H1 (cell line): ENCODE measurements around the gene MRTFA. TPM values are rescaled to one million over a fixed set of nuclear protein-coding genes. Genes with fewer than 3 reads are reported as not detected.

ENCODE experiments used
- CTCF ChIA-PET: fragments of 300-600 bp; sonication (Branson Sonifier 250); formaldehyde crosslinking; loops from one replicate; lab custom pipeline; 2021; ENCODE audit not compliant: partially characterized antibody; lab: Charles Lee
- POLR2A ChIA-PET: fragments of 300-600 bp; sonication (Branson Sonifier 250); formaldehyde crosslinking; loops from one replicate; lab custom pipeline; 2021; ENCODE audit warnings: inconsistent platforms; ENCODE audit not compliant: partially characterized antibody; lab: Charles Lee
- DNase-seq, 2 experiments: peaks; one replicate each; pipeline versions ENCODE4 v3.0.0 to v3.0.0-alpha.2; 2010 to 2022; ENCODE audit warnings: low spot score in 2 of 2, low read depth in 1 of 2, mixed read lengths in 1 of 2
- FAIRE-seq: peaks from 2 replicates; lab custom pipeline; 2011; peaks lifted over from hg19 to GRCh38; lab: Jason Lieb, UNC
- H2AFZ ChIP-seq: 2 replicates; pipeline ENCODE4 v1.8.1; 2012; ENCODE audit warnings: low read length, inconsistent platforms
- H2AK5ac ChIP-seq: 2 replicates; pipeline ENCODE4 v1.6.1; 2013; ENCODE audit warnings: low read depth, low read length
- H2BK120ac ChIP-seq: replicated peaks from 2 replicates; pipeline ENCODE3; 2013; ENCODE audit warnings: low read depth, low read length, inconsistent platforms
- H2BK12ac ChIP-seq: 2 replicates; pipeline ENCODE4 v1.6.1; 2013; ENCODE audit warnings: low read depth, low read length
- H2BK15ac ChIP-seq: 2 replicates; pipeline ENCODE4 v1.6.1; 2013; ENCODE audit warnings: low read length
- H2BK20ac ChIP-seq: 2 replicates; pipeline ENCODE4 v1.6.1; 2013; ENCODE audit warnings: low read length
- H2BK5ac ChIP-seq: 2 replicates; pipeline ENCODE4 v1.6.1; 2013; ENCODE audit warnings: low read depth, low read length
- H3K14ac ChIP-seq: 2 replicates; pipeline ENCODE4 v1.6.1; 2013; ENCODE audit warnings: inconsistent platforms; ENCODE audit not compliant: insufficient read length
- H3K18ac ChIP-seq: 2 replicates; pipeline ENCODE4 v1.6.1; 2013; ENCODE audit warnings: low read length; ENCODE audit errors: extremely low read depth
- H3K23ac ChIP-seq: 2 replicates; pipeline ENCODE4 v1.6.1; 2013; ENCODE audit warnings: inconsistent platforms; ENCODE audit not compliant: insufficient read length
- H3K23me2 ChIP-seq: 2 replicates; pipeline ENCODE4 v1.6.1; 2013; ENCODE audit warnings: low read depth, low read length
- H3K27ac ChIP-seq: 2 replicates; pipeline ENCODE4 v1.6.1; 2011; ENCODE audit warnings: low read depth, low read length, inconsistent platforms
- H3K27me3 ChIP-seq, 4 experiments: replicated peaks in 1 of 4; 1 replicate in 1 of 4; 2 replicates in 3 of 4; pipeline versions ENCODE4 v1.6.1 to v1.8.1; 2011 to 2013; ENCODE audit warnings: low read length in 3 of 4, mild to moderate bottlenecking in 3 of 4, inconsistent platforms in 2 of 4, mixed read lengths in 2 of 4, moderate library complexity in 1 of 4; ENCODE audit not compliant: control insufficient read depth in 3 of 4, insufficient read depth in 3 of 4; ENCODE audit errors: extremely low read depth in 1 of 4
- H3K36me3 ChIP-seq, 4 experiments: 2 replicates each; pipeline versions ENCODE4 v1.6.1 to v1.8.1; 2011 to 2013; ENCODE audit warnings: mild to moderate bottlenecking in 4 of 4, low read length in 3 of 4, moderate library complexity in 2 of 4, control low read depth in 1 of 4, inconsistent platforms in 1 of 4; ENCODE audit not compliant: insufficient read depth in 4 of 4, control insufficient read depth in 2 of 4
- H3K4ac ChIP-seq: replicated peaks from 2 replicates; pipeline ENCODE3; 2013; ENCODE audit warnings: low read length, low read depth, mixed read lengths, inconsistent platforms; ENCODE audit not compliant: insufficient read length
- H3K4me1 ChIP-seq, 4 experiments: replicated peaks in 1 of 4; 1 replicate in 1 of 4; 2 replicates in 3 of 4; pipeline versions ENCODE4 v1.6.1 to v1.8.1; 2011 to 2013; ENCODE audit warnings: low read length in 3 of 4, inconsistent platforms in 2 of 4, mixed read lengths in 1 of 4; ENCODE audit not compliant: insufficient read depth in 4 of 4, control insufficient read depth in 3 of 4
- H3K4me2 ChIP-seq, 2 experiments: 2 replicates each; pipeline versions ENCODE4 v1.6.1 to v1.8.1; 2011 to 2013; ENCODE audit warnings: low read depth in 2 of 2, low read length in 2 of 2, control low read depth in 1 of 2, inconsistent platforms in 1 of 2, mild to moderate bottlenecking in 1 of 2; ENCODE audit not compliant: insufficient read depth in 1 of 2
- H3K4me3 ChIP-seq, 4 experiments: fragments of 200-600, 300-600 bp in 1 of 4; sonication (generic), shearing (Covaris generic), sonication (Bioruptor Twin) in 1 of 4; 2 replicates each; pipeline versions ENCODE4 v1.5.1 to v1.8.1; 2011 to 2016; ENCODE audit warnings: low read length in 4 of 4, low read depth in 3 of 4, control low read depth in 2 of 4, inconsistent platforms in 2 of 4, mild to moderate bottlenecking in 2 of 4, mixed read lengths in 1 of 4, moderate library complexity in 1 of 4; ENCODE audit not compliant: insufficient read depth in 2 of 4; ENCODE audit errors: extremely low read depth in 1 of 4
- H3K56ac ChIP-seq: replicated peaks from 2 replicates; pipeline ENCODE3; 2013; ENCODE audit warnings: low read depth, mild to moderate bottlenecking, mixed read lengths, low read length, inconsistent platforms; ENCODE audit not compliant: insufficient read length
- H3K79me1 ChIP-seq: 2 replicates; pipeline ENCODE4 v1.6.1; 2013; ENCODE audit warnings: low read depth, low read length, control low read depth
- H3K79me2 ChIP-seq, 2 experiments: 2 replicates each; pipeline versions ENCODE4 v1.6.1 to v1.8.1; 2012 to 2013; ENCODE audit warnings: low read length in 2 of 2, mild to moderate bottlenecking in 2 of 2, inconsistent platforms in 1 of 2; ENCODE audit not compliant: insufficient read depth in 2 of 2, control insufficient read depth in 1 of 2
- H3K9ac ChIP-seq, 4 experiments: replicated peaks in 1 of 4; 1 replicate in 1 of 4; 2 replicates in 3 of 4; pipeline versions ENCODE4 v1.6.1 to v1.8.1; 2011 to 2013; ENCODE audit warnings: low read depth in 3 of 4, low read length in 3 of 4, control low read depth in 2 of 4, mild to moderate bottlenecking in 2 of 4, moderate library complexity in 2 of 4, inconsistent platforms in 1 of 4; ENCODE audit errors: extremely low read depth in 1 of 4
- H3K9me3 ChIP-seq, 2 experiments: 2 replicates each; pipeline versions ENCODE4 v1.6.1 to v1.8.1; 2012 to 2013; ENCODE audit warnings: mild to moderate bottlenecking in 2 of 2, moderate library complexity in 2 of 2, control low read depth in 1 of 2, inconsistent platforms in 1 of 2, low read depth in 1 of 2, low read length in 1 of 2, mixed read lengths in 1 of 2; ENCODE audit not compliant: insufficient read depth in 2 of 2
- H4K20me1 ChIP-seq, 2 experiments: replicated peaks in 1 of 2; 2 replicates each; pipeline versions ENCODE3 to v1.8.1; 2011 to 2013; ENCODE audit warnings: inconsistent platforms in 2 of 2, low read length in 2 of 2, mild to moderate bottlenecking in 1 of 2; ENCODE audit not compliant: insufficient read depth in 2 of 2, control insufficient read depth in 1 of 2
- H4K5ac ChIP-seq: 2 replicates; pipeline ENCODE4 v1.6.1; 2013; ENCODE audit warnings: low read length, low read depth, mixed read lengths, inconsistent platforms; ENCODE audit not compliant: insufficient read length
- H4K8ac ChIP-seq: 2 replicates; pipeline ENCODE4 v1.8.0; 2013; ENCODE audit warnings: mild to moderate bottlenecking, moderate library complexity, low read length, inconsistent platforms; ENCODE audit not compliant: insufficient read depth; ENCODE audit errors: extremely low read depth
- H4K91ac ChIP-seq: replicated peaks from 2 replicates; pipeline ENCODE3; 2013; ENCODE audit warnings: low read length, mixed read lengths, inconsistent platforms; ENCODE audit not compliant: insufficient read length
- FOSL1 ChIP-seq: IDR thresholded peaks from 2 replicates; pipeline ENCODE4 v1.6.1; 2011; ENCODE audit warnings: mild to moderate bottlenecking, low read depth, low read length, moderate library complexity; ENCODE audit not compliant: insufficient read depth
- SIRT6 ChIP-seq: IDR thresholded peaks from one replicate; pipeline ENCODE4 v1.7.1; 2012; ENCODE audit warnings: low read length, inconsistent platforms
- WGBS, 2 experiments: shearing (Covaris generic) in 1 of 2; methylation state at CpG; one replicate each; pipeline versions ENCODE4 v1.1.6 to v1.1.7; 2013 to 2015; ENCODE audit warnings: low lambda C conversion rate in 2 of 2, mixed read lengths in 2 of 2, inconsistent platforms in 1 of 2, low coverage in 1 of 2, missing lambda C conversion rate in 1 of 2; ENCODE audit not compliant: insufficient replicate concordance in 2 of 2, insufficient coverage in 1 of 2, insufficient read length in 1 of 2; ENCODE audit errors: extremely low coverage in 1 of 2, missing lambda C conversion rate in 1 of 2; 5-methylcytosine and 5-hydroxymethylcytosine counted together
- polyA plus RNA-seq, 7 experiments: library from polyadenylated mRNA; depleted of rRNA in 3 of 7; stranded (reverse) in 5 of 7; unstranded in 2 of 7; fragments of >200 nt in 5 of 7; fragments of 200-250 nt in 2 of 7; gene quantifications; 1 replicate in 5 of 7; 2 replicates in 1 of 7; 4 replicates in 1 of 7; pipeline versions ENCODE4 v1.2.1 to v1.2.3, GENCODE V29; 2011 to 2013; ENCODE audit warnings: missing spikeins in 2 of 7, mixed read lengths in 2 of 7
- total RNA-seq: library from RNA; stranded (reverse); fragmentation: NEBNext Ultra II Directional; extraction: Animal tissue kit (Norgen Biotek cat#: 25700); gene quantifications from 2 replicates; pipeline ENCODE4 v1.2.1, GENCODE V29; 2021

MRTFA gene
- total and polyA plus RNA-seq, 2 of the 8 experiments (the other 6 are each of a cell fraction or from before 2014, with no cell fraction given): 5.4 to 37.9 TPM

- Histone ChIP-seq H2BK15ac (no peak overlapping the region), H2AK5ac (no peak overlapping the region), H2BK120ac (no peak overlapping the region), H3K23me2 (no peaks in the 10 kb centered on the region), H3K9ac (no peak overlapping the region), H4K5ac (no peak overlapping the region), H3K36me3 (no peaks in the 10 kb centered on the region), H3K27ac (no peak overlapping the region), H3K79me2 (no peaks in the 10 kb centered on the region), H2BK5ac (no peak overlapping the region), H3K4me1 (no peaks in the 10 kb centered on the region), H4K20me1 (no peaks in the 10 kb centered on the region), H2AFZ (no peak overlapping the region), H4K8ac (no peak overlapping the region), H4K91ac (no peak overlapping the region), H3K9me3 (no peaks in the 10 kb centered on the region), H3K79me1 (no peaks in the 10 kb centered on the region), H3K23ac (no peak overlapping the region), H3K4me2 (no peak overlapping the region), H2BK20ac (no peak overlapping the region), H3K56ac (no peak overlapping the region), H3K4me3 (no peak overlapping the region), H3K18ac (no peak overlapping the region), H3K27me3 (no peaks in the 10 kb centered on the region), H3K4ac (no peak overlapping the region), H2BK12ac (no peak overlapping the region), H3K14ac (peak overlapping the region; percentile 83)
- CTCF ChIA-PET: interaction anchor here (0.5 to 2.9 kb wide), 4 partner anchors 8 to 256 kb away, joined by 3 to 9 read pairs (median 5); no protein-coding TSS in a partner anchor
- no peak for FAIRE-seq
- DNase-seq: no peak
- POLR2A ChIA-PET: no interaction called here
- WGBS, 2 experiments: 98% methylated on average over 3 of the region's 3 CpGs; no CpG with 5 or more reads in 1 of the 2 experiments
- no peak for TF ChIP-seq FOSL1
- no peak for TF ChIP-seq SIRT6
These were observed 24.2 kb upstream of the MRTFA start for GRCh38 chr22:40660730-40661129.
